ENCODE measurements around the gene NCOR2.

NCOR2 gene

DNA sequence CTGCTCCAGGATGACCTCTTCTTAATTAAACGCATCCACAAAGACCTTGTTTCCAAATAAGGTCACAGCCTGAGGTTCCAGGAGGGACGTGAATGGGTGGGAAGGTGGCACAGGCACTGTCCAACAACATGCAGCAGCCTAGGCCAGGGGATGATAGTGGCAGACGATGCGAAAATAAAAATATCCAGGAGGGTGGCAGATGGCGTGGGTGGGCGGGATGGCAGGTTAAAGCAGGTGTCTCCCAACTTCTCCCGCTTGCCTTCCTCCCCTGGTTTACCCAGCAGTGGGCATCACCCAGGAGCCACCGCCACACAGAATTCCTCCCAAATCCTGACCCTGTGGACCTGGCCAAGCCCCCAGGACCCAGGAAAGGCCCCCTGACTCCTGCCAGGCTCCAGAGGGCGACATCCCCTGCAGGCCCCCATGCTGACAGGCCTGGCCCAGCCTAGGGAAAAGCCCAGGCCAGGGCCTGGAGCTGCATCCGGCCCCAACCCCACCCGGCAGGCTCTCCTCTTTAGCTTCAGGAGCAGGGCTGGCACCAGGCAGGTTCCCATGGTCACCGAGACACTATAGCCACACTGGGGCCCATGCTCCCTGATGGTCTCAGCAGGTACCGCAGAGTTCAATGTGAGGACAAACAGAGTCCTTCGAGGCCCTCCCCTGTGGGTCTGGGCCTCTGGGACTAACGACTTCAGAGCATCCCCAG is 9.7 kb downstream of the NCOR2 start:
- DNase-seq = no peak

DNA sequence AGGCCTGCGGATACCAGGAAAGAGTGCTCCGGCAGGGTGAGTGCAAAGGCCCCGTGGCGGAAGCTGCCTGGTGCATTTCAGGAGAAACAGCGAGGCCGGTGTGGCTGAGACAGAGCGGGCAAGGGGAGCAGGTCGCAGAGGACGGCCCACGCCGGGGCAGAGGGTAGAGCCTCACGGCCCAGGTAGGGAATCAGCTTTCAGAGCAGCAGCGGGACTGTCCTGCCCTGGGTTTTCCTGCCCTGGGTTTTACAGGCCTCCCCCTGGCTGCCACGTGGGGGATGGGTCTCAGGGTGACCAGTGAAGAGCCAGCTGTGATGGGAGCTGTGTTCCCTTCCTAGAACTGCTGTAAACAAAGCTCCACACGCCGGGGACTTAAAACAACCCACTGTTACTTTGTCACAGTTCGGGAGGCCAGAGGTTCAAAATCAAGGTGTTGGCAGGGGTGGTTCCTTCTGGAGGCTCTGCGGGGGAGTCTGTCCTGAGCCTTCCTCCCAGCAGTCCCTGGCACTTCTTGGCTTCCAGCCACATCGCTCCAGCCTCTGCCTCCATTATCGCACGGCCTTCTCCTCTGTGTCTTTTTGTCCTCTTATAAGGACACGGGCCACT is 10.4 kb downstream of the NCOR2 start:
- no peak for DNase-seq

DNA sequence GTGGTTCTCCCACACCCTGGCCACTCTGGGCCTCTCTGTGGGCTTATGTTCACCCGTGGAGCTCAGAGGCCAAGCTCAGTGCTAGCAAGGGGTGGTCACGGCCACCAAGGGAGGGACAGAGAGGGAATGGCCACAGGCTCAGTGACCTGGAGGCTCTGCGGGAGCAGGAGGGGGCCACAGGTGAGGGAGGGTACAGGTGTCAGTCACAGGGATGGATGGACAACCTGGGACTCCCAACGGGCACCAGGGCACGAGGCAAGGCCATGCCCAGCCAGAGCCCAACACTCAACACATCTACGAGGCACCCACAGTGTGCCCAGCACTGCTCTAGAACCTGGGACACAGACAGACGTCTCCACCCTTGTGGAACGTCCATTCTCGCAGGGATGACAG is 11.3 kb downstream of the NCOR2 start:
- no peak for DNase-seq

DNA sequence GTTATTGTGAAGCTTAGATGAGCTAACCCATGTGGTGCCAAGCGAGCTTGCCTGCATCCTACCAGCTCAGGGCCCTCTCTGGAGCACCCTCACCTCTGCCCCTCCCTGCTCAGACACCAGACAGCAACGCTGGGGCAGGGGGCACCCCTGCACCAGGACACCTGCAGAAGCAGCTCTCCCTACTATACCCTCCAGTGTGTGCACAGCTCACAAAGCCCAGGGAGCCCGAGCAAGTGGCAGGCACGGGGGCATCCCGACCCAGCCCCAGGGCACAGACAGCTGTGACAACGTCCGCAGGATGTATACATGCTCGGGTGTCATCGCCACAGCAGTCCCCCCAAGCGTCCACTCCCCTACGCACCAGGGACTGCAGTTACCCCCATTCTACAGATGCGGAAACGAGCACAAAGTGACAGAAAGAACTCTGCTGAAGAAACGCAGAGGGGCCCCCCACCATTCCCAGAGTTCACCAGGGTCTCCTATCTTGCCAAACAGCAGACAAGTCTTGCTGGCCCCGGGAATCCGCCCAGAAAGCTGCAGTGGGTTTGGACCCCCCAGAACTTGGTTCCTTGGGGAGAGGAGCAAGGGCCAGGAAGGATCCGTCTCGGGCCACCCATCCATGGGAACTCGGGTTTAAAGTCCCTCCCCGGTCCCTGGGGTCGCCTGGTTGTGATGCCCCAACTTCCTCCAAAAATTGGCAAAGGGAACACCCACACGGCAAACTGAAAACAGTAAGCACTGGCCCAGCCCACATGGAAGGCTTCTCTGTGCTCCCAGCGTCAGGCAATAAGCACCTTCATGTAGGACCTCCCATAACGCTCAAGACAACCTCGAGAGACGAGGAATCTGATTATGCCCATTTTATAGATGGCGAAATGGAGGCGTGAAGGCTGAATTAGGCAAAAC is 12.0 kb downstream of the NCOR2 start:
- no peak for DNase-seq

DNA sequence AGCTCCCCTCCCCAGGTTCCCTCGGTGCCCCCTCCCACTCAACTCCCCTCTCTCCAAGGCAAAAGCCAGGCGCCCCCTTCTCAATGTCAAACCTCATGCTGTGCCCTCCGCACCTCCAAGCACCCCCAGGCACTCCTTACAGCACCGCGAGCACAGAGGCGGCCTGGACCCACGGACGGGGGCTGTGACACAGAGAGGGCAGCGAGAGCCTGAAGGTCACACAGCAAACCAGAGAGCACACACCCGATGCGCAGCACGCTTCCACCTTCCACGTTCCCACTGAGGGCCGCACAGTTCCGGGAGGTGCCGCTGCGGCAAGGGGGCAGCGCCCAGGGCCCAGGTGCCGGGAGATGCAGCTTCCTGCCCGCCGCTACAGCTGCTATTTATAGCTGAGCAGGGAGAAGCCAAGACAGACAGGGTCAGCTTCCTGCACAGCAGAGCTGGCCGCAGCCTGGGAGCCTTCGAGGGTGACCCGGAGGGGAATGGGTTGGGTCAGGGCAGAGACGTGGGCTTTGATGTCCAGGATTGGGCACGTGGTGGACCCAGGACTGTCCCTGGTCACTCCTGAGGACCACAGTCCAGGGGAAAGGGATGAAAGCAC is 12.9 kb downstream of the NCOR2 start:
- no peak for DNase-seq

DNA sequence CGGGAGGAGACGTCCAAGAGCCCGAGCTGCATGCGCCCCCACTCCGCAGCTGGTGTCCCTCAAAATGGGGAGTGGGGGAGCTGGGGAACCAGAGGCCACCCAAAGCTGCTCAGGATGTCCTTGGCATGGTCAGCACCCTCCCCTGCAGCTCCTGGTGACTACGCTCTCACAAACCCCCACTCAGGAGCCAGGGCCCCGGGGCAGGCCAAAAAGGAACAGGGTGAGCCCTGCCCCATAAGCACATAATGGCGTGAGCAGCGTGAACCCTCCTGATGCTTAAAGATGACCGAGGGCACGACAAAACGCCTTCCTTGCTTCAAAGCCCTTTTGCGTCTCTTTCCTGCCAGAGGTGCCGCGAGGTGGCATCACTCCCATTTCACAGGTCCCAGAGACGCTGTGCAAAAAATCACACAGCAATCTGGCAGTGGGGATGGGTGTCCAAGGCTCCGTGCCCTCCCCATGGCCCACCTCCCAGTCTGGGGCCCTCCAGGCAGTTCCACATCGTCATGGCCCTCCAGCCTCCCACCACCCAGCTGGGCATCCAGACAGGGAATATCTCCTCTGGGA is 13.5 kb downstream of the NCOR2 start:
- DNase-seq = no peak

DNA sequence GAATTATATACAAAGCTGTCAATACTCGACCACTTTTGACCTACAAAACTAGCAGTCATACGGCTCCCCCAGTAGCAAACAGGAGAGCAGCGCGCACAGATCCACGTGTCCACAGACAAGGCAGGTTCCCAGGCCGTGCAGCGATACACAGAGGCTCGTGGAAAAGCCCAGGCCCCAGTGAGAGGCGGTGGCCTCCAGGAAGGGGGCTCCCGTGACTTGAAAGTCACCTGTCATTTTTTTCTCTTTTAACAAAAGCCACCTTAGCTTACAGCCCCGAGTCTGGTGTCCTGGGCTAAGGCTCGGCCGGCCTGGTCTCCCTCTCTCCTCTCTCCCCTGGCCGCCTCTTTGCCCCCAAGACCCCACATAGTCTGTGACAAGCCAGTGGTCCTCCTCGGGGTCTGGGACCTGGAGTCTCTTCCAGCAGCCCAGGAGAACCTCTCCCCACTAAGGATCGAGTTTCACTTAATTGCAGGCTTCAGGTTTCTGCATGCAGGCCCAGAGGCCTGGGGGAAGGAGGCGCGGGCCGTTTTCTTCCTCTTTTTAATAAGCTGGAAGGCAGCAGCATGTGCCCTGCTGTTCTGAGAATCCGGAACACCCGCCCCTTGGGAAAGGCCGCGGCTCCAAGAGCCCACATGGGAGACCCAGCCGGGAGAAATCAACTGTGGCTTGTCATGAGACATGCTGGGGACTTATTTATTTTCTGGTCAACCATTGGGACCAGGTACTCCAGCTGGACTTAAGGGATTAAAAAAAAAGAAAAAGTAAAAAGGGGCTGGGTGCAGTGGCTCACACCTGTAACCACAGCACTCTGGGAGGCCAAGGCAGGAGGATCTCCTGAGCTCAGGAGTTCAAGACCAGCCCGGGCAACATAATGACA is 15.9 kb downstream of the NCOR2 start:
- DNase-seq = peak in 1 of 2 donors; percentile 73

DNA sequence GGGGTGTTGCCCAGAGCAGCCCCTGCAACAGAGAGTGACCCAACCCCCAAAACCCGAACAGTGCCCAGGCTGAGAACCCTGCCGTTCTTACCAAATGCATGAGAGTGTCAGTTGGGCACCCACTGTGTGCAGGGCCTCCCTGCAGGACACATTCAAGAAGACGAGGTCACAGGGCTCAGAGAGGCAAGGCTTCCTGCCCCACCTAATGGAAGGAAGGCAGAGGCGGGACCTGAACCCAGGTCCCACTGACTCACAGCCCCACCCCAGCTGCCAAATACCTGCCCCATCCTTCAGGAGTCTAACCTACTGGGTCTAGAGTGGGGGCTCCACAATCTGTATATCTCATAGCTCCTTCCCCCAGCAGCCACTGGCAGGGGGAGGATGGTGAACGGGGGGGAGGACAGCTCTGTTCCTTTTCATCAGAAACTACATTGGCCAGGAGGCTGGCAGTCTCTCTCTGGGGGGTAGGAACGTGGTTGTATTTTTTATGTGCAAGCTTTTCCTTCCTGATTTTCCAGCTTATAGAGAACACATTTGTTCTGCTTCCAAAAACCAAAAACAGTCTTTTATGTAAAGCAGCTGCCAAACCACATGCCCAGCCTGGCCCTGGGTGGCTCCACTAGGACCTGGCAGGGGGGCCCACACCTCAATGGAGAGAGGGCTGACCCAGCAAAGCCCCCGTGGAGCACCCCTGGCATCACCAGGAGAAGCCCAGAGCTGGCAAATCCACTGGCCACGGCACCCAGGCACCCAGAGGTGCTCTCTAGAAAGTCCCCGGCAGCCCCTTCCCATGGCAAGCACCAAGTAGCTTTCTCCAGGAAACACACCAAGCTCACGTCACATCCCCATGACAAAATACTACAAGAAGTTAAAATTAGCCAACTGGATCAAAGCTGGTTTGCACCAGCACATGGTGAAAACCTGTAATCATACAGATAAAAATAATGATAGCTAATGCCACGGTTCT is 17.0 kb downstream of the NCOR2 start:
- no peak for DNase-seq

DNA sequence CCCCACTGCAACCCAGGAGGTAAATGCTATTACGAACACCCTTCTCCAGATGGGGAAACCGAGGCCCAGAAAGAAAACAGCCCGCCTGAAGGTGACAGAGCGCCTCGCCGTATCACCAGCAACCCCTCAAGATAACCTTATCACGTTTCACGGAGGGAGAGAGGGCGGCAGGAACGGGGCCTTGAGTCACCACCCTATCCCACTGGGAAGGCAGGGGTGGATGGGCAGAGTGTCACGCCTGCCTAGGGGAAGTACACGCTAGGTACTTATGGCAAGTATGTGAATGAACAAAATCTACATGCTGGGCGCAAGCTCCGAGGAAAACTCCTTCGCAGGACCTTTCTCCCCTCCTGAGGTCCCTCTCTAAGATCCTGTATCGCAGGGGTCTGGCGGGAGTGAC is 17.8 kb downstream of the NCOR2 start:
- DNase-seq = no peak

DNA sequence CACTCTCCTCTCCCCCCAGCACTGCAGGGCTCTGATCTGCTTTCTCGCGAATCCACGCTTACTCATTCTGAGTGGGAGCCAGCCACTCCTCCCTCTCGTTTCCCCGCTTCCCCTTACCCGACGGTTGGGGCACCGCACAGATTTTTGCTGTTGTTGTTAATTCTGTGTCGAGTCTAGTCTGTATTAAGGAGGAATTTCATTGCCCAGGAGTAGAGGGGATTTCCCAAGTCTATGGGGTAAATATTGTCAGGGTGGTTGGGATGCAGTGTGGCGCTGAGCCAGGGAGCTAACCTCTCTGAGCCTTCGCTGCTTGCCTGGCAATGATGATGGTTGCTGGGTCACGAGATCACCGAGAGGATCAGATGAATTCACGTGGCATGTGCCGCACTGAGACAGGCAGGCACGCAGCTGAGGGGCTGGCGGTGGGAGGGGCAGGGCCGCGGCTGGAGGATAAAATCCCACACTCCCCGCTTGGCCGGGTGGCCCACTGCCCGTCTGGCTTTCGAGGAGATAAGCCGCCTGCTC is 18.5 kb downstream of the NCOR2 start:
- DNase-seq = peak in 1 of 2 donors; percentile 66

DNA sequence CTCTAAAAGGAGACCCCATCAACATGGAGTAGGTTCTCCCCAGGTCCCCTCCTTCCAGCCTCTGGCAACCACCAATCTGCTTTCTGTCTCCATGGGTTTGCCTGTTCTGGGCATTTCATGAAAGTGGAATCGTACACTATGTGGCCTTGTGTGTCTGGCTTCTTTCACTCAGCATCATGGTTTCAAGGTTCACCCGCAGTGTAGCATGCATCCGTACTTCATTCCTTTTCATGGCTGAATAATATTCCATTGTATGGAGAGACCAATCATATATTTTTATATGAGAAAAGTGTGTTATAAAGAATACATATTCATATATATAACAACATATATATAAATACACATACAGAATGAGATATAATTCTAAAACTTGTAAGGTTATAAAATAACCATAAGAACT is 19.8 kb downstream of the NCOR2 start:
- no peak for DNase-seq

DNA sequence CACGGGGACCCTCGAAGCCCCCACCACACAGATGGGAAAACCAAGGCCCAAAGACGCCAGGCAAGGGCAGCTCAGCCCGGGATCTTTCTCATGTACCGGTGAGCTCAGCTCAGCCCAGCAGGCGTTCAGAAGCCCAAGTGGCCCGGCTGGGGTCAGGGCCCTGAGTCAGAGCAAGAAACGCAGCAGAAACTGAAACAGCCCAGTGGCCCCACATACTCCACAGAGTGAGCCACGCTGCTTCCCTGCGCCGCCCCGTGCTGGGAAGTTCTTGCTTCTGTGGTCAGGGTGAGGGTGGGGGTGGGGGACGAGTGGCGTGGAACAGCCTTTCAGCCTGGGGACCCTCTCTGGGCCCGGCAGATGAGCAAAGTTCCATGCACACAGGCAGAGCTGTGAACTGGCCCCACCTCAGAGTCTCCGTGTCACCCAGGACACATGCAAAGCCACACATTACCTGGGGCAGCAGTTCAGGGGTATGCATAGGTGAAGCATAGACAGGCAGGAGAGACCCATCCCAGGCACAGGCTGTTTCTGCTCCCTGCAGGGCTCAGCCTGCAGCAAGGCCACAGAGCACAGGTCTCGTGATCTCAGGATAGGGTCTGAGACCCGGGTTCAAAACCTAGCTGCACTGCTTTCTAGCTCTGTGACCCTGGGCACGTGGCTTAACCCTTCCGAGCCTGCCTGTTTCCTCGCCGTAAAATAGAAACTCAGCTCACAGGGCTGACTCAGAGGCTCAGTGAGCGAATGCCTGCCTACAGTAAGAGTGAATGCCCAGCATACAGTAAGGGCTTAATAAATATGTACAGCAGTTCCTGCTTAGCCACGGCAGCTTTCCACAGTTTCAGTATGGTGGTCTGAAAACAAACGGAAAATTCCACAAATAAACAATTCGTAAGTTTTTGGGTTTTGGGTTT is 21.6 kb downstream of the NCOR2 start:
- peak; percentile 29 to 59 for DNase-seq

DNA sequence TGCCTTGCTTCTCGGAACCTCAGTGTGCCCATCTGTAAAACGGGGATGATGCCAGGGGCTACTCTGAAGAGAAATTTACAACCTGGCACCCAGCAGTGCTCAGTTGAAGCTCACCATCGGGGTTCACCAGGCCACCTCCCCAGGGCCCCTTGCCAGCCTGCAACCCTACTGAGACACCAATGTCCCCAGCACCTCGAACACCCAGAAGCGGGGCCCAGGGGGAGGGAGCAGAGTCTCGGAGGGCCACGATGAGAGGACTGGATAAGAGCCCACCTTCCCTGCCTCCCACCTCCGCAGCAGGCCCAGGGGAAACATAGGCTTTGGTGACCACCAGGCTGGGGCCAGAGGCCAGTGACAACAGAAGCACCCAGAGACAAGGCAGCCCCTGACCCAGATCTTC is 22.4 kb downstream of the NCOR2 start:
- no peak for DNase-seq

DNA sequence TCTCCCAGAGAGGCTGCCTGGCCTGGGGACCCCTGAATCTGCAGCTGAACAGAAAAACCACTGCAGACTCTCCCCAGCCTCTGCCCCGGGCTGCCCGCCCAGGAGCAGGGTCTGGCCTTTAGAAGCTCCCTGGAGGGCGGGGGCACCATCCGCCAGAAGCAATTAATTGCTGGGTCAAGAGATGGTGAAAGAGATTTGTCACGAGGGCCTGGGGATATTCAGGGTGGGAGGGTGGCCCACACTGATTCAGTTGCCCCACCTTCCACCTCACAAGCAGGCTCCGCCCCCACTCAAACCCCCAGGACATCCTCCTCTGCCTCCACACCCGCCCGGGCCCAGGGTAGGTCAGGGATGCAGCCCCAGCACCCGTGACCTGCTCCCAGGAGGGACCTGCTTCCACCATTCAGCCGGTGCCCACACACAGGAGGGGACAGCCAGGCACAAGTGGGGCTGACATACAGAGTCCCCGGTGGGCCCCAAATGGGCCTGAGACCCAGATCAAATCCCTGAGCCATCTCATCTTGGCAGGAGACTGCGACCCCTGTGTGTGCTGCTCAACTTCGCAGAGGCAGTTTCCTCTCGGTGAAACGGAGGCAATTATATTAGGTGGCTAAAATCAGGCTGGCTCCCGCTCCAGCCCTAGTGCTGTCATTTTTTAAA is 23.0 kb downstream of the NCOR2 start:
- DNase-seq = no peak

DNA sequence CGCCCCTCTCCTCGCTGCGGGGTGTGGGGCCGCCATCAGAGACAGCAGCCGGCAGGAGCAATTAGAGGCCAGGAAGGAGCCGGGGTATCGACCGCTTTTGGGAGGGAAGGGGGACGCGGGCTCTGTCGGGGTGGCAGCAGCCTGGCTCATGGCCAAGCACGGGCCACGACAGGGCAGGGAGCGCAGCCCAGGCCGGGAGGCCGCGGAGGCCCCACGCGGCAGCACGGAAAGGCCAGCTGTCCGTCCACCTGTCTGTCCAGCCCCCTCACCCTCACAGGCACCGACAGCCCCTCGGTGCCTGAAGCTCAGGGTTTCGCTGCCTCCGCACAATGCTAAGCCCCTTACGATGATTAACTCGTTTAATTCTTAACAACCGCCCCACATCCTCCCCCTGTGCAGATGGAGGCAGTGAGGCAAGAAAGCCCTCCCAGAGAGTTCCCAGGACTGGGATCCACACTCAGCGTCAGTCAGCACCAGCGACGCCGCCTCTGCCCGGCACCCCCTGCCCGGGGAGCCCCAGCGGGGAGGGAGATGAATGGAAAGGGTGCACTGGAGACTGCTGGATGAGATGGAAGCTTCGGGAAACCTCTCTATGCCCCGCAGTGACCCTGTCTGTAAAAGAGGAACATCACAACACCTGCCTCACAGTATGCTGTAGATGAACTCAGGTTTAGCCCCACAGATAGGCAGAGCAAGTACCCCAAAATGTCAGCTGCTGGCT is 23.7 kb downstream of the NCOR2 start:
- DNase-seq = no peak

DNA sequence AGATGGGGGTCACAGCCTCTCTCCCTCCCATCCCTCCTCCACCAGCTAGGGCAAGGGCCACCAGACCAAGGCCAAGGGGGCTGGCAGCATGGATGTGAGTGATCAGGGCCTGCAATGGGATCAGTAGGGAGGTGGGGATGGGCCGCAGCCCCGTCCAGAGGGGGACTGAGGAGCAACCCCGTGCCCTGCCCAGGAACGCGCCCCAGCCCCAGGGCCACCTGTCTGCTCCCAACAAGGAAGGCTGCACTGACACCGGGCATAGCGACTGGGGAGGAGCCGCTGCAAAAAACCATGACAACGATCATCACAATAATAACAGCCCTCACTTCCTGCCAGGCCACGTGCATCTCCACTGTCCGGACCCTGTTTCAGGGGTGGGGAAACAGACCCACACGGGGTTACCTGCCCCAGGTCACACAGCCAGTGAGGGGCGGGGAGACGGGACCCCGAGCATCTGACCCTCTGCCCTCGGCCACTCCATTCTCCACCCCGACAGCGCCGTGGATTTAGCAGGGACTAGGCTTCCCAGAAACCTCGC is 24.3 kb downstream of the NCOR2 start:
- DNase-seq = peak; percentile 48 to 65

DNA sequence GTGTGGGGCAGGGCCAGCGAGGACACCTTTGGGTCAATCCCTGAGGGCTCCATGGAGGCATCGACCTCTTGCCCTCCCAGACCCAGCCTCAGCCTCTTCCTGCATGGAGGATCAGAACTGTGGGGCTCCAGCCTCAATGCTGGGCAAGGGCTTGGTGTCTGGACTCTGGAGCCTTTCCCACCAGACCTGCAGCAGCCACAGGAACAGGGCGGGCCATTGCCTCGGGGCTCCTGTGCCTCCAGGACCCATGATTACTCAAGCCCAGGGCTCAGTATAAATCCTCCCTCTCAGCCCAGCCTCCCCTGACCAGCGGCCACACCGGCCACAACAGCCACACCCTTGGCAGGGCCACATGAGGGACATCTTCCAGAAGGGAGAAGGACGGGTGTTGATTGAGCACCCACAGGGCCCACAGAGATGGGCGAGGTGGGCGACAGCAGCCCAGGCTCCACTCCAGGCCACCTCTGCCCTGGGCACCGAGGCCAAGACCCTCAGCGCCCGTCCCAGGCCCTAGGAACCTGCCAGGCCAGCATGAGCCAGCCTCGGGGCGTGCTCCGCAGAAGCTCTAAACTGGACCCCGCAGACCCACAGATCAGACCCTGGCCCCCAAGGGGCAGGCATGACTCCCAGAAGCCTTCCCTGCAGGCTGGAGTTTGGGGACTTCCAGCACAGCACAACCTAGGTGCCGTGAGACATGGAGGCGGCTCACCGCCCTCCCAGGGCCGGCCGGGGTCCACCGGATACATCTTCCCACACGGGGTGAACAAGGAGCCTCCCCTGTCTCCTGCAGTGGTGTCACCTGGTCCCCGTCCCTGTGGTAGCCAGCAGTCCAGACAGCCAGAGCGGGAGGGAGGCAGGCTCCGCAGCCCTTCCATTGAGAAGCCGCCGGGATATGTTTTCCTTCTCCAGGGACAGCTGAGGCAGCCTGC is 25.1 kb downstream of the NCOR2 start:
- DNase-seq = no peak
